ENCODE results near the gene PSMD1. TPM values are rescaled to one million over a fixed set of nuclear protein-coding genes. Genes with fewer than 3 reads are reported as not detected.

The PSMD1 gene
- total RNA-seq, 1 donor from 2014 or later = 97.4 TPM

- H3K9me3 ChIP-seq = no peaks in the 10 kb centered on the region
- H3K36me3 ChIP-seq = no peaks in the 10 kb centered on the region
- H3K4me1 ChIP-seq = no peaks in the 10 kb centered on the region
- intact Hi-C loops (cut with DNase I) = no loop called here
- no peak for DNase-seq (ENCODE audit: low spot score in 2 of 2)
- no peak for TF ChIP-seq CTCF (IDR thresholded peaks at IDR 0.05)
- H3K4me3 ChIP-seq = no peak overlapping the region
- H3K27me3 ChIP-seq = no peaks in the 10 kb centered on the region
- H3K27ac ChIP-seq = no peak overlapping the region
These were observed 46.4 kb upstream of the PSMD1 start for GRCh38 chr2:231010201-231010730.

DNA sequence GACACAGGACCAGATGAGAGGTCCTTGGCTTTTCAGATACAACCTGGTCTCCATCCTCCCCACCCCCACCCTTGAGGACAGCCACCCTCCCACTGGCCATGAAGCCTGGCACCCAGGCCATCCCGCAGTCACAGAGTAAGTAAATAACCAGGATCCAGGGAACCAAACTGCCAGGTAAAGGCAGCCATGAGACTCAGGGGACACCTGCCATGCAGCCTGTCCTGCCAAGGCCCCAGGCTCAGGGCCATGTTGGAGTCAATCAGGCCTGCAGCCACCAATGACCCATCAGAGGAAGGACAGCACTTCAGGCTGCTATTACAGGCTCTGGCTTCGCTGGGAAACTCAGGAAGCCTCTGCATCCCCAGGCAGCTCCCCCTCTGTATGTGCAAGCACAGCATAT, 45.1 kb upstream of the PSMD1 start:
- intact Hi-C loops (cut with DNase I) = no loop called here
- Histone ChIP-seq H3K36me3 (no peaks in the 10 kb centered on the region), H3K27ac (no peak overlapping the region), H3K4me3 (no peak overlapping the region), H3K27me3 (no peaks in the 10 kb centered on the region), H3K9me3 (no peaks in the 10 kb centered on the region), H3K4me1 (no peaks in the 10 kb centered on the region)
- no peak for DNase-seq (ENCODE audit: low spot score in 2 of 2)
- TF ChIP-seq CTCF (IDR thresholded peaks at IDR 0.05) = no peak

GRCh38 chr2:231012463-231012862, 44.2 kb upstream of the PSMD1 start:
- H3K27me3 ChIP-seq = no peaks in the 10 kb centered on the region
- no peak overlapping the region for H3K27ac ChIP-seq
- no peaks in the 10 kb centered on the region for H3K36me3 ChIP-seq
- no peaks in the 10 kb centered on the region for H3K4me1 ChIP-seq
- no peak for TF ChIP-seq CTCF (IDR thresholded peaks at IDR 0.05)
- no peak overlapping the region for H3K4me3 ChIP-seq
- intact Hi-C loops (cut with DNase I) = no loop called here
- no peak for DNase-seq (ENCODE audit: low spot score in 2 of 2)
- no peaks in the 10 kb centered on the region for H3K9me3 ChIP-seq

DNA sequence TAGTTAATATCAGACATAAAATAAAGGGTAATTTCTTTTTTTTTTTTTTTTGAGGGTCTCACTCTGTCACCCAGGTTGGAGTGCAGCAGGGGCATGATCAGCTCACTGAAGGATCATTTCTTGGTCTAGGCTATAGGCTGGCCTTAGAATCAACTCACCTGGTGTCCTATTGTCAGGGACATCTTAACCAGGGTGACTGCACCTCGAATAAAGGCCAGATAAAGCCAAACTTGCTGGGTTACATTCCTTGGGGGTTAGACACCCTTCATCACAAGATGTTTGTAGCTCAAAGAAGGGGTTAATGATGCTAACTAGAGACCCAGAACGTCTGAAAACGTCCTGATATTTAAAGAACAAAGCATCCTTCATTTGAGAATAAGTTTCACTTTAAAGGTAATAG, 42.8 kb upstream of the PSMD1 start:
- Histone ChIP-seq H3K4me1 (no peaks in the 10 kb centered on the region), H3K27me3 (no peaks in the 10 kb centered on the region), H3K4me3 (no peak overlapping the region), H3K9me3 (no peaks in the 10 kb centered on the region), H3K27ac (no peak overlapping the region), H3K36me3 (no peaks in the 10 kb centered on the region)
- intact Hi-C loops (cut with DNase I) = no loop called here
- no peak for TF ChIP-seq CTCF (IDR thresholded peaks at IDR 0.05)
- no peak for DNase-seq (ENCODE audit: low spot score in 2 of 2)

- intact Hi-C loops (cut with DNase I) = no loop called here
- no peak for TF ChIP-seq CTCF (IDR thresholded peaks at IDR 0.05)
- Histone ChIP-seq H3K27ac (no peak overlapping the region), H3K4me3 (no peak overlapping the region), H3K4me1 (no peaks in the 10 kb centered on the region), H3K9me3 (no peaks in the 10 kb centered on the region), H3K36me3 (no peaks in the 10 kb centered on the region), H3K27me3 (no peaks in the 10 kb centered on the region)
- no peak for DNase-seq (ENCODE audit: low spot score in 2 of 2)
These were observed 41.2 kb upstream of the PSMD1 start for GRCh38 chr2:231015478-231015877.

DNA sequence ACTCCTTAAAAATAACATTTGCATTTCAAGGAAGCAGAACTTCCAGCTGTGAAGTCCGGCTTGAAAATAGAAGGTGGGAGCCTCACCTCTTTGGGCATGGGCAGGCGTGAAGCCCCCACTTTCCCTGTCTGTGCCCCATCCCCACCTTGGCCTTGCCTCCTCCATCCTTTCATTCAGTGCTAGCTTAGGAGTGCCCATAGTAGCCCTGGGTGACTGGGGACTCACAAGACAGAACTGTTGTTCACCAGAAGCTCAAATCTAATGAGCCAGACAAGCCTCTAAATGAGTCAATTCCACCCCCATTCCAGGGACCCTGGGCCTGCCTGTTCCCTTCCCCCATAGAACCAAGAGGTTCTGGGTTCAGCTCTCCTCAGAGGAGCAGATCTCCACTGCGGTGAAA, 40.7 kb upstream of the PSMD1 start:
- H3K4me3 ChIP-seq = no peak overlapping the region
- H3K9me3 ChIP-seq = no peaks in the 10 kb centered on the region
- intact Hi-C loops (cut with DNase I) = no loop called here
- DNase-seq (ENCODE audit: low spot score in 2 of 2) = no peak
- no peak for TF ChIP-seq CTCF (IDR thresholded peaks at IDR 0.05)
- no peaks in the 10 kb centered on the region for H3K27me3 ChIP-seq
- H3K36me3 ChIP-seq = no peaks in the 10 kb centered on the region
- no peaks in the 10 kb centered on the region for H3K4me1 ChIP-seq
- H3K27ac ChIP-seq = no peak overlapping the region
